PC-9 (cell line): ENCODE measurements around the gene LZTFL1. TPM values are rescaled to one million over a fixed set of nuclear protein-coding genes. Genes with fewer than 3 reads are reported as not detected.

ENCODE experiments used
- BruUV-seq: library from RNA; stranded (reverse); fragments of 400-500 nt; replicated peaks from 2 replicates; lab custom pipeline; 2021; lab: Mats Ljungman, UMichigan
- CTCF ChIA-PET: fragments of 300-600 bp; sonication (Branson Sonifier 250); formaldehyde crosslinking; loops from one replicate; lab custom pipeline; 2022; ENCODE audit warnings: antibody characterized with exemption; lab: Charles Lee
- POLR2A ChIA-PET: fragments of 300-600 bp; sonication (Branson Sonifier 250); formaldehyde crosslinking; loops from one replicate; lab custom pipeline; 2022; ENCODE audit warnings: antibody characterized with exemption; ENCODE audit not compliant: unreplicated experiment; lab: Charles Lee
- DNase-seq, 2 experiments: peaks; one replicate each; pipeline versions ENCODE4 v3.0.0 to v3.0.0-alpha.2; 2015 to 2022; ENCODE audit warnings: mixed read lengths in 1 of 2
- H2AFZ ChIP-seq: fragments of 200-600 bp; sonication (generic); 2 replicates; pipeline ENCODE4 v1.8.1; 2017; ENCODE audit warnings: antibody characterized with exemption
- H3F3A ChIP-seq: fragments of 200-600 bp; sonication (generic); 2 replicates; pipeline ENCODE4 v1.8.1; 2017; ENCODE audit warnings: antibody characterized with exemption, mild to moderate bottlenecking, low read depth; ENCODE audit not compliant: insufficient read depth
- H3K27ac ChIP-seq: fragments of 200-600 bp; sonication (generic); 2 replicates; pipeline ENCODE4 v1.6.1; 2016; ENCODE audit warnings: mixed run types
- H3K27me3 ChIP-seq: fragments of 200-600 bp; sonication (generic); 2 replicates; pipeline ENCODE4 v1.6.1; 2016; ENCODE audit warnings: low read depth, mixed run types; ENCODE audit not compliant: insufficient read depth
- H3K36me3 ChIP-seq: fragments of 200-600 bp; sonication (generic); 2 replicates; pipeline ENCODE4 v1.6.1; 2016; ENCODE audit warnings: low read depth, mixed run types
- H3K4me1 ChIP-seq: fragments of 200-600 bp; sonication (generic); replicated peaks from 2 replicates; pipeline ENCODE4 v1.6.1; 2016; ENCODE audit warnings: mixed run types; ENCODE audit not compliant: insufficient read depth
- H3K4me2 ChIP-seq: fragments of 200-600 bp; sonication (generic); 2 replicates; pipeline ENCODE4 v1.6.1; 2017; ENCODE audit warnings: mixed run types
- H3K4me3 ChIP-seq: fragments of 200-600 bp; sonication (generic); 2 replicates; pipeline ENCODE4 v1.6.1; 2016; ENCODE audit warnings: mixed run types
- H3K79me2 ChIP-seq: fragments of 200-600 bp; sonication (generic); 2 replicates; pipeline ENCODE4 v1.6.1; 2017; ENCODE audit warnings: low read depth, mixed run types
- H3K9me2 ChIP-seq: fragments of 200-600 bp; sonication (generic); 2 replicates; pipeline ENCODE4 v1.8.1; 2017; ENCODE audit warnings: mild to moderate bottlenecking; ENCODE audit not compliant: insufficient read depth
- H3K9me3 ChIP-seq: fragments of 200-600 bp; sonication (generic); 2 replicates; pipeline ENCODE4 v1.8.1; 2016; ENCODE audit warnings: low read depth; ENCODE audit not compliant: insufficient read depth
- H4K20me1 ChIP-seq: fragments of 200-600 bp; sonication (generic); 2 replicates; pipeline ENCODE4 v1.8.1; 2017; ENCODE audit not compliant: insufficient read depth
- EZH2 ChIP-seq: fragments of 200-600 bp; sonication (generic); IDR thresholded peaks from 2 replicates; pipeline ENCODE4 v1.8.0; 2017; ENCODE audit warnings: antibody characterized with exemption, low read depth
- intact Hi-C: fragments of 100-400 bp; cut with micrococcal nuclease; formaldehyde crosslinking; loops from one replicate; pipeline ENCODE4 v1.10.0; 2022; ENCODE audit not compliant: unreplicated experiment
- total RNA-seq: library from RNA; stranded (reverse); gene quantifications from 2 replicates; pipeline ENCODE4 v1.2.3, GENCODE V29; 2021
- TF ChIP-seq, protein P1 (sequence below): fragments of 200-600 bp; sonication (generic); conservative IDR thresholded peaks from 2 replicates; pipeline ENCODE4 v1.6.1; 2017; ENCODE audit warnings: mixed run types, antibody characterized with exemption, mild to moderate bottlenecking, moderate library complexity

LZTFL1 gene
- total RNA-seq, 1 experiment from 2014 or later = 39.2 TPM

DNA sequence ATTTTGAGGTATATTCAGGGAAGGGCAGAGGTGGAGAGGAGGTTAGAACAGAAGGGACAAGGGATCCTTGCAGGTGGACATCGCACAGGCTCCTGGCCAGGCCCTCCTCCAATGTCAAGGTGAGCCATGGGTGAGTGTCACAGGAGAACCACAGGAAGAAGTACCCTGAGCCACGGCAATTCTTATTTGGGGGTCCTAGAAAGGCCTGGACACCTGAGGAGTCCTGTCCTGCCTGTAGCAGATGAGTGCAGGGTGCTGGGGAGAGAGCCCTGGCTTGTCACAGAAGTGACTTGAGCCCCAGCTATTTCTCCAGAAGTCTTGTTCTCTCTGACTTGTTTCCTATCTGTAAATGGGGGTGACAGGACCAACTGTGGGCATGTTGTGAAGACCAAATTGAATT, 49.9 kb downstream of the LZTFL1 start:
- Histone ChIP-seq H3K9me2 (no peaks in the 10 kb centered on the region), H3K36me3 (no peaks in the 10 kb centered on the region), H4K20me1 (no peaks in the 10 kb centered on the region), H3K4me2 (no peak overlapping the region), H3K4me3 (no peak overlapping the region), H3K27me3 (no peaks in the 10 kb centered on the region), H2AFZ (no peak overlapping the region), H3K79me2 (no peaks in the 10 kb centered on the region), H3K4me1 (peaks cover 8% of the 10 kb centered on the region; the same call in 1 of the 2 replicates), H3K9me3 (no peaks in the 10 kb centered on the region), H3K27ac (no peak overlapping the region), H3F3A (peaks cover 7% of the 10 kb centered on the region; the same call in 1 of the 2 replicates)
- intact Hi-C loops = no loop called here
- ChIA-PET POLR2A (no interaction called here), CTCF (no interaction called here)
- no TSS peak for BruUV-seq
- no peak for TF ChIP-seq EZH2
- TF ChIP-seq, protein P1, sequence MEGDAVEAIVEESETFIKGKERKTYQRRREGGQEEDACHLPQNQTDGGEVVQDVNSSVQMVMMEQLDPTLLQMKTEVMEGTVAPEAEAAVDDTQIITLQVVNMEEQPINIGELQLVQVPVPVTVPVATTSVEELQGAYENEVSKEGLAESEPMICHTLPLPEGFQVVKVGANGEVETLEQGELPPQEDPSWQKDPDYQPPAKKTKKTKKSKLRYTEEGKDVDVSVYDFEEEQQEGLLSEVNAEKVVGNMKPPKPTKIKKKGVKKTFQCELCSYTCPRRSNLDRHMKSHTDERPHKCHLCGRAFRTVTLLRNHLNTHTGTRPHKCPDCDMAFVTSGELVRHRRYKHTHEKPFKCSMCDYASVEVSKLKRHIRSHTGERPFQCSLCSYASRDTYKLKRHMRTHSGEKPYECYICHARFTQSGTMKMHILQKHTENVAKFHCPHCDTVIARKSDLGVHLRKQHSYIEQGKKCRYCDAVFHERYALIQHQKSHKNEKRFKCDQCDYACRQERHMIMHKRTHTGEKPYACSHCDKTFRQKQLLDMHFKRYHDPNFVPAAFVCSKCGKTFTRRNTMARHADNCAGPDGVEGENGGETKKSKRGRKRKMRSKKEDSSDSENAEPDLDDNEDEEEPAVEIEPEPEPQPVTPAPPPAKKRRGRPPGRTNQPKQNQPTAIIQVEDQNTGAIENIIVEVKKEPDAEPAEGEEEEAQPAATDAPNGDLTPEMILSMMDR = no peak
- no peak for DNase-seq

DNA sequence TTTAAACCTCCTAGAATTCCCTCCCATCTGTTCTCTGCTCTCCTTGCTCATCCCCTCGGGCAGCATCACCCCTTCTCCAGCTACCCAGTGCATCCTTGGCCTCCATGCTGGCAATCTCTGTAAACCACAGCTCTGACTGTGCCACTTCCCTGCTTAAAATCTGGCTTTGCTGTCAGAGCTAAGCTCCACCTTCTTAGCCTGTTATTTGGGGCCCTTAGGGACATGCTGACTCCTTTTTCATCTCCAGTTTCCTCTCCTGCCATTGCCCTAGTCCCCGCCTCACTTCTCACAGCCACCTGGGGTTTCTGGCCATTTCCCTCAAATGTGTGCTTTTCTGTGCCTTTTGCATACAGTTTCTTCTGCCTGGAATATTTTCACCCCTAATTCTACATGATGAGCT, 51.3 kb downstream of the LZTFL1 start:
- Histone ChIP-seq H3K9me3 (no peaks in the 10 kb centered on the region), H4K20me1 (no peaks in the 10 kb centered on the region), H3K27ac (no peak overlapping the region), H3K4me3 (no peak overlapping the region), H3K9me2 (no peaks in the 10 kb centered on the region), H3K4me2 (no peak overlapping the region), H2AFZ (no peak overlapping the region), H3K4me1 (peaks cover 8% of the 10 kb centered on the region; the same call in 1 of the 2 replicates), H3K36me3 (no peaks in the 10 kb centered on the region), H3K79me2 (no peaks in the 10 kb centered on the region), H3F3A (peaks cover 7% of the 10 kb centered on the region; the same call in 1 of the 2 replicates), H3K27me3 (no peaks in the 10 kb centered on the region)
- intact Hi-C loops = no loop called here
- DNase-seq = no peak
- ChIA-PET POLR2A (no interaction called here), CTCF (no interaction called here)
- no TSS peak for BruUV-seq
- no peak for TF ChIP-seq EZH2
- TF ChIP-seq, protein P1 = no peak

DNA sequence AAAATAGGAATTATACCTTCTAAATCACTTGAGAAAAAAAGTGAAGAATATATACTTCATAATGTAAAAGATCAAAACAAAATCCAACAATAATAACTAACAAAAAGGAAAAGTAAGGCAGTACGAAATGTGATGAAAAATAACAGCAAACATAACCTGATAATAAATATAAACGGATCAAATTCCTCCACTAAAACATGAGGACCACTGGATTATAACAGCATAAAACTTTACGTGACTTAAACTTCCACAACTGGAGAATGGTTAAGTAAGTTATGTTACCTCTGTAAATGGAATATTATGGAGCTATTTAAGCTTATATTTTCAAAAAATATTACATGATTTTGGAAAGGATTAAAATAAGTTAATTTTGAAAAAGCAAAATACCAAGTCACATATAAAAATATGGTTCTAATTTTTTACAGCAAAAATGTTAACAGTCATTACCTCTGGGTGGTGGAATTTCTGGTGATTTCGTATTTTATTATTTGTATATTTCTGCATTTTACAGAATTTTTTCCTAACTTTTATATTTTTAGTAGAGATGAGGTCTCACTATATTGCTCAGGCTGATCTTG, 52.6 kb downstream of the LZTFL1 start:
- DNase-seq = no peak
- Histone ChIP-seq H3K27me3 (no peaks in the 10 kb centered on the region), H3K9me3 (no peaks in the 10 kb centered on the region), H4K20me1 (no peaks in the 10 kb centered on the region), H3K27ac (no peak overlapping the region), H3K9me2 (no peaks in the 10 kb centered on the region), H3K36me3 (no peaks in the 10 kb centered on the region), H3F3A (peaks cover 7% of the 10 kb centered on the region; the same call in 1 of the 2 replicates), H2AFZ (no peak overlapping the region), H3K4me1 (peaks cover 8% of the 10 kb centered on the region; the same call in 1 of the 2 replicates), H3K4me2 (no peak overlapping the region), H3K4me3 (no peak overlapping the region), H3K79me2 (no peaks in the 10 kb centered on the region)
- TF ChIP-seq EZH2 = no peak
- ChIA-PET CTCF (no interaction called here), POLR2A (no interaction called here)
- intact Hi-C loops = no loop called here
- no TSS peak for BruUV-seq

DNA sequence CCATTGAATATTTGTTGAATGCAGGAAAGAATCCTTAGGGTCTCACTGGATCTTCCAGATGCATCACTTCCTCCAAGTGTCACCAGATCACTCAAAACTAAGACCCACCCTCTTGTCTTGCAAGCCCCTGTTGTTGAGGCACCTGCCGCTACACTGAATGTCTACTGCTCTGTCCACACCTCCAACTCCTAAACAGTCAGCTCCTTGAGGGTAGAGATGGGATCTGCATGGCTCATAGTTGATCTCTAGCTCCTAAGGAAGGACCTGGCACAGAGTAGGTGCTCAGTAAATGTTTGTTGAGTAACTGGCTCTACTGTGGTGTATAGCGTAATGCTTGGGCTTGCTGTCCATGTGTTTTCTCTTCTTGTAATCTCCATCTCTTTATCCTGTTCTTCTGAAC, 54.4 kb downstream of the LZTFL1 start:
- BruUV-seq = no TSS peak
- no peak overlapping the region for H3K4me2 ChIP-seq
- POLR2A ChIA-PET = no interaction called here
- intact Hi-C loops = no loop called here
- H3K9me3 ChIP-seq = no peaks in the 10 kb centered on the region
- no peaks in the 10 kb centered on the region for H3K9me2 ChIP-seq
- no peaks in the 10 kb centered on the region for H4K20me1 ChIP-seq
- H3K4me1 ChIP-seq = no peaks in the 10 kb centered on the region
- no peaks in the 10 kb centered on the region for H3K79me2 ChIP-seq
- H3K27me3 ChIP-seq = no peaks in the 10 kb centered on the region
- H3K27ac ChIP-seq = no peak overlapping the region
- TF ChIP-seq EZH2 = no peak
- TF ChIP-seq, protein P1 = no peak
- H2AFZ ChIP-seq = no peak overlapping the region
- no peaks in the 10 kb centered on the region for H3K36me3 ChIP-seq
- no peaks in the 10 kb centered on the region for H3F3A ChIP-seq
- CTCF ChIA-PET = no interaction called here
- H3K4me3 ChIP-seq = no peak overlapping the region
- DNase-seq = no peak
